DMS53 (cell line): ENCODE measurements around the gene ZPLD1.

ENCODE experiments used
- DNase-seq: peaks from one replicate; lab custom pipeline; 2025; lab: John Stamatoyannopoulos, UW

Gene ZPLD1

GRCh38 chr3:102434715-102435114, at the start of gene ZPLD1:
ZPLD1 (plus strand) TSS chr3:102435015; CDS start chr3:102438488, 3,473 bp downstream.
- DNase-seq: no peak

GRCh38 chr3:102390171-102390864, 44.5 kb upstream of the ZPLD1 start:
- no peak for DNase-seq

GRCh38 chr3:102390916-102391315, 43.9 kb upstream of the ZPLD1 start:
- no peak for DNase-seq

GRCh38 chr3:102391491-102391890, 43.3 kb upstream of the ZPLD1 start:
- DNase-seq: no peak

- no peak for DNase-seq
Measured at GRCh38 chr3:102394517-102394916, 40.3 kb upstream of the ZPLD1 start.

GRCh38 chr3:102398176-102398575, 36.6 kb upstream of the ZPLD1 start:
- DNase-seq: peak; percentile 72

- DNase-seq: no peak
Measured at GRCh38 chr3:102398666-102399065, 36.1 kb upstream of the ZPLD1 start.

- peak; percentile 10 for DNase-seq
Measured at GRCh38 chr3:102400142-102400541, 34.7 kb upstream of the ZPLD1 start.

GRCh38 chr3:102400766-102401165, 34.0 kb upstream of the ZPLD1 start:
- peak; percentile 12 for DNase-seq

GRCh38 chr3:102410616-102411015, 24.2 kb upstream of the ZPLD1 start:
- no peak for DNase-seq

GRCh38 chr3:102415553-102415952, 19.3 kb upstream of the ZPLD1 start:
- no peak for DNase-seq

GRCh38 chr3:102419786-102420185, 15.0 kb upstream of the ZPLD1 start:
- DNase-seq: no peak

GRCh38 chr3:102441832-102442231, 7.0 kb downstream of the ZPLD1 start:
- no peak for DNase-seq

GRCh38 chr3:102443021-102443420, 8.2 kb downstream of the ZPLD1 start:
- DNase-seq: no peak

GRCh38 chr3:102444101-102444500, 9.3 kb downstream of the ZPLD1 start:
- no peak for DNase-seq

GRCh38 chr3:102447272-102447671, 12.5 kb downstream of the ZPLD1 start:
- no peak for DNase-seq

GRCh38 chr3:102449341-102449740, 14.5 kb downstream of the ZPLD1 start:
- peak; percentile 77 for DNase-seq

GRCh38 chr3:102449930-102450329, 15.1 kb downstream of the ZPLD1 start:
- DNase-seq: peak; percentile 16

- no peak for DNase-seq
Measured at GRCh38 chr3:102450976-102451375, 16.2 kb downstream of the ZPLD1 start.

- no peak for DNase-seq
Measured at GRCh38 chr3:102451543-102451942, 16.7 kb downstream of the ZPLD1 start.

- DNase-seq: peak; percentile 77
Measured at GRCh38 chr3:102454181-102454580, 19.4 kb downstream of the ZPLD1 start.

GRCh38 chr3:102457644-102458043, 22.8 kb downstream of the ZPLD1 start:
- no peak for DNase-seq

- peak; percentile 19 for DNase-seq
Measured at GRCh38 chr3:102460579-102460978, 25.8 kb downstream of the ZPLD1 start.

- DNase-seq: no peak
Measured at GRCh38 chr3:102464261-102464660, 29.4 kb downstream of the ZPLD1 start.
